CD4-positive, alpha-beta T cell (primary cell): ENCODE results near the gene SLC1A2. TPM values are rescaled to one million over a fixed set of nuclear protein-coding genes. Genes with fewer than 3 reads are reported as not detected.

Experiments
- ATAC-seq: fragments of 200-7000 bp; cut with Tn5 transposase; one replicate; pipeline ENCODE4 v1.10.0; 2022; ENCODE audit warnings: mild to moderate bottlenecking; ENCODE audit not compliant: poor library complexity
- CTCF ChIA-PET: fragments of 350-600 bp; sonication (Branson Sonifier 250); formaldehyde crosslinking; loops from one replicate; lab custom pipeline; 2021; ENCODE audit warnings: antibody characterized with exemption, inconsistent platforms; lab: Charles Lee
- POLR2A ChIA-PET: fragments of 350-600 bp; sonication (Branson Sonifier 250); formaldehyde crosslinking; loops from one replicate; lab custom pipeline; 2021; ENCODE audit warnings: antibody characterized with exemption, inconsistent platforms; lab: Charles Lee
- DNase-seq, 14 experiments: peaks; one replicate each; pipeline ENCODE4 v3.0.0-alpha.2; 2013 to 2020; ENCODE audit warnings: mixed read lengths in 2 of 14
- H3K27ac ChIP-seq, 2 donors: one replicate each; pipeline versions ENCODE4 v1.5.1 to v1.7.0; 2013; ENCODE audit warnings: low read length in 2 of 2, low read depth in 1 of 2, mild to moderate bottlenecking in 1 of 2
- H3K27me3 ChIP-seq, 2 experiments: 1 replicate in 1 of 2; 2 replicates in 1 of 2; pipeline versions ENCODE4 v1.6.1 to v1.7.0; 2013; ENCODE audit warnings: low read length in 2 of 2, control low read depth in 1 of 2, mild to moderate bottlenecking in 1 of 2, moderate library complexity in 1 of 2; ENCODE audit not compliant: insufficient read depth in 2 of 2, control insufficient read depth in 1 of 2
- H3K36me3 ChIP-seq: one replicate; pipeline ENCODE4 v1.6.1; 2013; ENCODE audit warnings: low read length, control low read depth; ENCODE audit not compliant: insufficient read depth
- H3K4me1 ChIP-seq: one replicate; pipeline ENCODE4 v1.6.1; 2013; ENCODE audit warnings: low read length, control low read depth; ENCODE audit not compliant: insufficient read depth
- H3K4me3 ChIP-seq: one replicate; pipeline ENCODE4 v1.5.1; 2013; ENCODE audit warnings: mild to moderate bottlenecking, low read length, moderate library complexity
- H3K9me3 ChIP-seq, 2 experiments: 1 replicate in 1 of 2; 2 replicates in 1 of 2; pipeline versions ENCODE4 v1.6.1 to v1.7.0; 2013; ENCODE audit warnings: low read length in 2 of 2, mild to moderate bottlenecking in 2 of 2, control low read depth in 1 of 2, moderate library complexity in 1 of 2; ENCODE audit not compliant: control insufficient read depth in 1 of 2, insufficient read depth in 1 of 2
- H3K27ac Mint-ChIP-seq: one replicate; pipeline ENCODE4 v1.8.0; 2020; ENCODE audit warnings: mixed read lengths
- H3K27me3 Mint-ChIP-seq: one replicate; pipeline ENCODE4 v1.8.0; 2021; ENCODE audit warnings: mixed read lengths
- H3K36me3 Mint-ChIP-seq: one replicate; pipeline ENCODE4 v1.8.0; 2021; ENCODE audit warnings: low read depth, mixed read lengths
- H3K4me1 Mint-ChIP-seq: one replicate; pipeline ENCODE4 v1.8.0; 2021; ENCODE audit warnings: low read depth, mixed read lengths
- H3K4me3 Mint-ChIP-seq: one replicate; pipeline ENCODE4 v1.8.0; 2020; ENCODE audit warnings: mild to moderate bottlenecking, mixed read lengths
- H3K9me3 Mint-ChIP-seq: one replicate; pipeline ENCODE4 v1.8.0; 2020; ENCODE audit warnings: mixed read lengths
- intact Hi-C, 2 experiments: fragments of 100-400 bp; cut with DNase I in 1 of 2; cut with micrococcal nuclease in 1 of 2; formaldehyde crosslinking; loops; one replicate each; pipeline versions ENCODE4 v1.15.1 to v1.9.0; 2023 to 2025; cut with DNase I, micrococcal nuclease
- total RNA-seq, 174 experiments: library from RNA in 2 of 174; stranded (reverse) in 2 of 174; gene quantifications; one replicate each; pipeline ENCODE4 v1.2.3 and lab custom pipeline; 2021 to 2026
- TF ChIP-seq, protein P1 (sequence below): fragments of 200-600 bp; IDR thresholded peaks from one replicate; pipeline ENCODE4 v1.8.0; 2022; ENCODE audit warnings: antibody characterized with exemption, mild to moderate bottlenecking

Gene SLC1A2
- total RNA-seq, 2 experiments from 2014 or later: not detected

DNA sequence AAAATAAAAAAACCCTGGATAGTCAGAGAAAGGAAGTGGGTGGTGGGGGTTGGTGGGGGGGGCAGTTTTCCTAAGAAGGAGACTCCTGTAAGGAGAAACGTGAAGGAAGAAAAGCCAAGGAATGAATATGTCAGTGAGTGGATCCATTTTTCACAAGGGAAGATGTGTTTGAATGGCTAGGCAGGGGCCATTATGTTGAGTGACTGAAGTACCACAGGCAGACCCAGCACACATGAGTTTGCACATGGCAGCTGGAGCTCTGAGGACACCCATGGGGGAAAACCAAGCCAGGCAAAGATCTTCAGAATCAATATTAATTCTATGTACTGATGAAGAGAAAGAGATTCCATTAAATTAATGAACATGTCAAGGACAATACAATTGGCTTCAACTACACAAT lies 212.7 kb downstream of the SLC1A2 start:
- H3K4me1 Mint-ChIP-seq: peaks cover 87% of the 10 kb centered on the region

DNA sequence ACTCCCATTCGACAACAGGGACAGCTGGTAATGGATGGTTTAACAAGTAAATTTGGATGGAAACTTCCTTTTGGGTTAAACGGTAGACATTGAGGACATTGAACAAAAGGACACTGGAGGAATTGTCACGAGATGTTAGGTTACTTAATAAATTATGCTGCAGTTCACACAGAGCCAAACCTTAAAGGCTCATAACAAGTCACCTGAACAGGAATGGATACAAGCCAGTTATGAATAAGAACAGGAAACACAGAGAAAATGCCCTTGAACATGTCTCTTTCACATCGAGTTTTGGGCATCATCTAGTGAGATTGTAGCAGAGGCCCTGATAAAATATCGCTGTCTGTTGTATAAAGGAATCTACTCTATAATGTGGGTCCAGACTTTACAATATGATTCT lies 214.7 kb downstream of the SLC1A2 start:
- H3K4me1 Mint-ChIP-seq: peaks cover 89% of the 10 kb centered on the region
- CTCF ChIA-PET: no interaction called here

More for the DNA sequence above, 212.7 kb downstream of the SLC1A2 start:
- H3K4me3 Mint-ChIP-seq: peak overlapping the region; percentile 59
- intact Hi-C loops: no loop called here
- peak overlapping the region; percentile 71 for H3K27ac Mint-ChIP-seq
- peaks cover 13% of the 10 kb centered on the region for H3K9me3 Mint-ChIP-seq
- H3K36me3 Mint-ChIP-seq: peaks cover 100% of the 10 kb centered on the region
- Histone ChIP-seq H3K36me3 (peaks cover 99% of the 10 kb centered on the region), H3K27me3 (no peaks in the 10 kb centered on the region), H3K9me3 (peaks cover 0 to 8% of the 10 kb centered on the region in 2 experiments), H3K4me1 (no peaks in the 10 kb centered on the region), H3K27ac (no peak overlapping the region), H3K4me3 (no peak overlapping the region)
- no peak for DNase-seq
- TF ChIP-seq, protein P1, sequence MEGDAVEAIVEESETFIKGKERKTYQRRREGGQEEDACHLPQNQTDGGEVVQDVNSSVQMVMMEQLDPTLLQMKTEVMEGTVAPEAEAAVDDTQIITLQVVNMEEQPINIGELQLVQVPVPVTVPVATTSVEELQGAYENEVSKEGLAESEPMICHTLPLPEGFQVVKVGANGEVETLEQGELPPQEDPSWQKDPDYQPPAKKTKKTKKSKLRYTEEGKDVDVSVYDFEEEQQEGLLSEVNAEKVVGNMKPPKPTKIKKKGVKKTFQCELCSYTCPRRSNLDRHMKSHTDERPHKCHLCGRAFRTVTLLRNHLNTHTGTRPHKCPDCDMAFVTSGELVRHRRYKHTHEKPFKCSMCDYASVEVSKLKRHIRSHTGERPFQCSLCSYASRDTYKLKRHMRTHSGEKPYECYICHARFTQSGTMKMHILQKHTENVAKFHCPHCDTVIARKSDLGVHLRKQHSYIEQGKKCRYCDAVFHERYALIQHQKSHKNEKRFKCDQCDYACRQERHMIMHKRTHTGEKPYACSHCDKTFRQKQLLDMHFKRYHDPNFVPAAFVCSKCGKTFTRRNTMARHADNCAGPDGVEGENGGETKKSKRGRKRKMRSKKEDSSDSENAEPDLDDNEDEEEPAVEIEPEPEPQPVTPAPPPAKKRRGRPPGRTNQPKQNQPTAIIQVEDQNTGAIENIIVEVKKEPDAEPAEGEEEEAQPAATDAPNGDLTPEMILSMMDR: no peak
- ChIA-PET POLR2A (no interaction called here), CTCF (no interaction called here)
- no peaks in the 10 kb centered on the region for H3K27me3 Mint-ChIP-seq
- ATAC-seq: peak; percentile 17

More for the DNA sequence above, 214.7 kb downstream of the SLC1A2 start:
- peaks cover 6% of the 10 kb centered on the region for H3K9me3 Mint-ChIP-seq
- Histone ChIP-seq H3K4me1 (no peaks in the 10 kb centered on the region), H3K27me3 (no peaks in the 10 kb centered on the region), H3K9me3 (peaks cover 0 to 4% of the 10 kb centered on the region in 2 experiments), H3K36me3 (peaks cover 99% of the 10 kb centered on the region), H3K4me3 (no peak overlapping the region), H3K27ac (no peak overlapping the region)
- DNase-seq (no peak), ATAC-seq (no peak)
- intact Hi-C loops: loop anchor here in 1 of 2 experiments (5.0 kb wide), 1 partner anchor 43 kb away; no protein-coding TSS in a partner anchor
- POLR2A ChIA-PET: no interaction called here
- no peak overlapping the region for H3K4me3 Mint-ChIP-seq
- H3K27ac Mint-ChIP-seq: peak overlapping the region; percentile 71
- H3K36me3 Mint-ChIP-seq: peaks cover 100% of the 10 kb centered on the region
- no peaks in the 10 kb centered on the region for H3K27me3 Mint-ChIP-seq
- TF ChIP-seq, protein P1: no peak

Other genes starting within 250 kb of the SLC1A2 start
- not detected for gene PAMR1, start 106.1 kb upstream of the SLC1A2 start, total RNA-seq
- not detected for gene FJX1, start 198.9 kb upstream of the SLC1A2 start, total RNA-seq
- gene TRIM44, start 243.2 kb upstream of the SLC1A2 start, total RNA-seq: 10 to 100 TPM; 32.1 to 36.7 TPM